ENCODE measurements around the gene PDCD7.

GRCh38 chr15:65106011-65106590 is 27.5 kb downstream of the PDCD7 start:
- TF ChIP-seq POU2F2 (IDR thresholded peaks at IDR 0.05; ENCODE audit: low read depth, low read length), result no peak
- TF ChIP-seq POLR2A (IDR thresholded peaks at IDR 0.05; ENCODE audit: low read depth, low read length), result no peak
- TF ChIP-seq POLR2AphosphoS5 (IDR thresholded peaks at IDR 0.05; ENCODE audit: low read depth, low read length), result no peak

Data from GM12891 (cell line).